K562 (cell line): ENCODE results near the gene ATP6V0A1. TPM values are rescaled to one million over a fixed set of nuclear protein-coding genes. Genes with fewer than 3 reads are reported as not detected.

Experiments used
- CCNT2 ChIP-seq: IDR thresholded peaks from 2 replicates; pipeline ENCODE4 v1.6.1; 2011; ENCODE audit warnings: borderline replicate concordance, low read depth, mild to moderate bottlenecking, moderate library complexity, mixed read lengths, low read length; ENCODE audit not compliant: insufficient read length; ENCODE audit errors: extremely low read depth
- CTBP1 ChIP-seq: fragments of 450-650 bp; IDR thresholded peaks from 2 replicates; pipeline ENCODE4 v1.6.1; 2016; ENCODE audit warnings: borderline replicate concordance
- DACH1 ChIP-seq: fragments of 450-650 bp; IDR thresholded peaks from 2 replicates; pipeline ENCODE4 v1.6.1; 2018; ENCODE audit not compliant: partially characterized antibody
- HCFC1 ChIP-seq: IDR thresholded peaks from 2 replicates; pipeline ENCODE4 v1.6.1; 2012; ENCODE audit warnings: low read depth, low read length, improper control_type of control experiment
- HDGF ChIP-seq: fragments of 450-650 bp; IDR thresholded peaks from 2 replicates; pipeline ENCODE4 v1.6.1; 2016
- L3MBTL2 ChIP-seq: fragments of 450-650 bp; IDR thresholded peaks from 2 replicates; pipeline ENCODE4 v1.6.1; 2016; ENCODE audit warnings: mild to moderate bottlenecking, moderate library complexity
- MAFG ChIP-seq: fragments of 450-650 bp; conservative IDR thresholded peaks from 2 replicates; pipeline ENCODE4 v1.6.1; 2016; ENCODE audit warnings: missing genetic modification characterization, missing compliant biosample characterization
- NONO ChIP-seq, 2 experiments: fragments of 200-400 bp in 1 of 2; fragments of 450-650 bp in 1 of 2; formaldehyde crosslinking in 1 of 2; IDR thresholded peaks; 2 replicates each; pipeline ENCODE4 v1.6.1; 2017; ENCODE audit warnings: low read depth in 2 of 2, mild to moderate bottlenecking in 2 of 2, moderate library complexity in 2 of 2, low read length in 1 of 2
- POLR2G ChIP-seq: fragments of 200-400 bp; formaldehyde crosslinking; IDR thresholded peaks from 2 replicates; pipeline ENCODE4 v1.6.1; 2017; ENCODE audit warnings: low read depth, mild to moderate bottlenecking, antibody characterized with exemption, low read length, moderate library complexity
- PURB ChIP-seq: sonication (generic); formaldehyde crosslinking; IDR thresholded peaks from 2 replicates; pipeline ENCODE4 v1.9.0; 2021; ENCODE audit warnings: low read depth, mild to moderate bottlenecking, missing genetic modification reagents
- RBM15 ChIP-seq: fragments of 200-400 bp; formaldehyde crosslinking; IDR thresholded peaks from 2 replicates; pipeline ENCODE4 v1.6.1; 2018; ENCODE audit warnings: mild to moderate bottlenecking, low read length, moderate library complexity; ENCODE audit not compliant: insufficient read depth
- TBL1XR1 ChIP-seq, 2 experiments: IDR thresholded peaks; 2 replicates each; pipeline ENCODE4 v1.6.1; 2012; ENCODE audit warnings: improper control_type of control experiment in 2 of 2, low read length in 2 of 2, mild to moderate bottlenecking in 1 of 2
- ZNF263 ChIP-seq: sonication (generic); formaldehyde crosslinking; IDR thresholded peaks from 2 replicates; pipeline ENCODE4 v1.8.0; 2022; ENCODE audit warnings: mild to moderate bottlenecking, missing genetic modification reagents, borderline replicate concordance
- ZNF347 ChIP-seq: fragments of 450-650 bp; formaldehyde crosslinking; IDR thresholded peaks from 2 replicates; pipeline ENCODE4 v1.4.0; 2020; ENCODE audit warnings: low read depth, mild to moderate bottlenecking, moderate library complexity
- polyA plus RNA-seq, 8 experiments: library from polyadenylated mRNA; depleted of rRNA in 4 of 8; stranded (reverse) in 5 of 8; unstranded in 3 of 8; fragments of >200 nt; fragmentation: Nextera tagmentation in 2 of 8; fragmentation: Illumina TruSeq in 1 of 8; extraction: Ambion mirVana in 2 of 8; extraction: Trizol in 1 of 8; gene quantifications; 2 replicates each; pipeline versions ENCODE4 v1.2.1 to v1.2.3, GENCODE V29; 2011 to 2014; ENCODE audit warnings: inconsistent platforms in 1 of 8, missing spikeins in 1 of 8
- total RNA-seq, 7 experiments: library from RNA; depleted of rRNA in 6 of 7; stranded (reverse); fragments of >200 nt in 6 of 7; fragmentation: Illumina TruSeq in 2 of 7; extraction: Trizol in 2 of 7; gene quantifications; 2 replicates each; pipeline versions ENCODE4 v1.2.1 to v1.2.3, GENCODE V29; 2011 to 2021; ENCODE audit warnings: low replicate concordance in 1 of 7
- TF ChIP-seq, protein P1 (sequence below): fragments of 250-450 bp; sonication (Bioruptor Pico); IDR thresholded peaks from 2 replicates; pipeline ENCODE4 v1.8.0; 2022; ENCODE audit warnings: moderate library complexity, mild to moderate bottlenecking, inconsistent platforms
- TF ChIP-seq, protein P2 (sequence below): fragments of 150-350 bp; IDR thresholded peaks from 2 replicates; pipeline ENCODE4 v1.6.1; 2014; ENCODE audit warnings: low read depth, mild to moderate bottlenecking, low read length, borderline replicate concordance
- TF ChIP-seq, protein P3 (sequence below): sonication (generic); formaldehyde crosslinking; IDR thresholded peaks from 2 replicates; pipeline ENCODE4 v1.8.0; 2022; ENCODE audit warnings: mild to moderate bottlenecking, missing genetic modification reagents
- TF ChIP-seq, protein P4 (sequence below): fragments of 450-650 bp; IDR thresholded peaks from 2 replicates; pipeline ENCODE4 v1.6.1; 2016; ENCODE audit warnings: low read depth, mild to moderate bottlenecking, moderate library complexity

The ATP6V0A1 gene
- total and polyA plus RNA-seq, 9 of the 15 experiments (the other 6 are each of a cell fraction or from before 2014, with no cell fraction given) = 11.8 to 158 (median 75.5) TPM

DNA sequence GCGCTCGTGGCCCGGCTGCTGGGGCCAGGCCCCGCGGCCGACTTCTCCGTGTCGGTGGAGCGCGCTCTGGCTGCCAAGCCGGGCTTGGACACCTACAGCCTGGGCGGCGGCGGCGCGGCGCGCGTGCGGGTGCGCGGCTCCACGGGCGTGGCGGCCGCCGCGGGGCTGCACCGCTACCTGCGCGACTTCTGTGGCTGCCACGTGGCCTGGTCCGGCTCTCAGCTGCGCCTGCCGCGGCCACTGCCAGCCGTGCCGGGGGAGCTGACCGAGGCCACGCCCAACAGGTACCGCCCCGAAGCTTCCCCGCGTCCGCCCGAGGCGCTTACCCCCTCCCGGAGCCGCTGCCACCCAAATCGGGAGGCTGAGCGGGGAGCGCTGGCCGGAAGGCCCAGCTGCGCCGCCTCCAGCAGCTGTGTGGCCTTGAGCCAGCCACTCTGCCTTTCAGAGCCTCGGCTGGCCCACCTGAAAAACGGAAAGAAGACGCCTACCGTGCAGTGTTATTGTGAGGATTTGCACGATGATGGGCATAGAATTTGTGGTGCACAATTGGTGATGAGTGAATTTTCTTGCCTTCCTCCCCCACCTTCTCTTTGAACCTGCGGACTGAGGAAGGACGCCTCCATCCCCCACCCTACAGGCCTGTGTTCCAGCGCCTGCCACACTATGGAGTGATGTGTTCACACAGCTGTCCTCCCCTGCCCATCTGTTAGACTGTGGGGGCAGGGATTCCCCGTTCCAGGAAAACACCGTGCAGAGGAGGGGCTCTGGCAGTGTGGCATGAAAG lies 77.9 kb downstream of the ATP6V0A1 start (continued):
- TF ChIP-seq, protein P1, sequence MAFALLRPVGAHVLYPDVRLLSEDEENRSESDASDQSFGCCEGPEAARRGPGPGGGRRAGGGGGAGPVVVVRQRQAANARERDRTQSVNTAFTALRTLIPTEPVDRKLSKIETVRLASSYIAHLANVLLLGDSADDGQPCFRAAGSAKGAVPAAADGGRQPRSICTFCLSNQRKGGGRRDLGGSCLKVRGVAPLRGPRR (CRISPR knock-in tag) = 0 out of 2 replicates have a peak, but pooled peaks have one; percentile 36
- TF ChIP-seq L3MBTL2 (no peak; the same call in 1 of the 2 replicates), TBL1XR1 (IDR thresholded peaks at IDR 0.05; ENCODE audit: low read length in 2 of 2) (no peak), CTBP1 (peak; percentile 86), HDGF (0 out of 2 replicates have a peak, but pooled peaks have one; percentile 78), NONO (IDR thresholded peaks at IDR 0.05; ENCODE audit: low read depth in 2 of 2, low read length in 1 of 2) (peak in 1 of 2 experiments; percentile 82; a peak in 3 of 4 replicates), RBM15 (no peak), ZNF263 (CRISPR knock-in tag) (no peak), DACH1 (peak; percentile 49), PURB (CRISPR knock-in tag) (no peak), HCFC1 (peak; percentile 41; the same call in 1 of the 2 replicates), CCNT2 (peak; percentile 67), MAFG (no peak), POLR2G (peak; percentile 76), ZNF347 (CRISPR knock-in tag) (no peak)
- TF ChIP-seq, protein P2, sequence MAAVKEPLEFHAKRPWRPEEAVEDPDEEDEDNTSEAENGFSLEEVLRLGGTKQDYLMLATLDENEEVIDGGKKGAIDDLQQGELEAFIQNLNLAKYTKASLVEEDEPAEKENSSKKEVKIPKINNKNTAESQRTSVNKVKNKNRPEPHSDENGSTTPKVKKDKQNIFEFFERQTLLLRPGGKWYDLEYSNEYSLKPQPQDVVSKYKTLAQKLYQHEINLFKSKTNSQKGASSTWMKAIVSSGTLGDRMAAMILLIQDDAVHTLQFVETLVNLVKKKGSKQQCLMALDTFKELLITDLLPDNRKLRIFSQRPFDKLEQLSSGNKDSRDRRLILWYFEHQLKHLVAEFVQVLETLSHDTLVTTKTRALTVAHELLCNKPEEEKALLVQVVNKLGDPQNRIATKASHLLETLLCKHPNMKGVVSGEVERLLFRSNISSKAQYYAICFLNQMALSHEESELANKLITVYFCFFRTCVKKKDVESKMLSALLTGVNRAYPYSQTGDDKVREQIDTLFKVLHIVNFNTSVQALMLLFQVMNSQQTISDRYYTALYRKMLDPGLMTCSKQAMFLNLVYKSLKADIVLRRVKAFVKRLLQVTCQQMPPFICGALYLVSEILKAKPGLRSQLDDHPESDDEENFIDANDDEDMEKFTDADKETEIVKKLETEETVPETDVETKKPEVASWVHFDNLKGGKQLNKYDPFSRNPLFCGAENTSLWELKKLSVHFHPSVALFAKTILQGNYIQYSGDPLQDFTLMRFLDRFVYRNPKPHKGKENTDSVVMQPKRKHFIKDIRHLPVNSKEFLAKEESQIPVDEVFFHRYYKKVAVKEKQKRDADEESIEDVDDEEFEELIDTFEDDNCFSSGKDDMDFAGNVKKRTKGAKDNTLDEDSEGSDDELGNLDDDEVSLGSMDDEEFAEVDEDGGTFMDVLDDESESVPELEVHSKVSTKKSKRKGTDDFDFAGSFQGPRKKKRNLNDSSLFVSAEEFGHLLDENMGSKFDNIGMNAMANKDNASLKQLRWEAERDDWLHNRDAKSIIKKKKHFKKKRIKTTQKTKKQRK = no peak
- TF ChIP-seq, protein P3, sequence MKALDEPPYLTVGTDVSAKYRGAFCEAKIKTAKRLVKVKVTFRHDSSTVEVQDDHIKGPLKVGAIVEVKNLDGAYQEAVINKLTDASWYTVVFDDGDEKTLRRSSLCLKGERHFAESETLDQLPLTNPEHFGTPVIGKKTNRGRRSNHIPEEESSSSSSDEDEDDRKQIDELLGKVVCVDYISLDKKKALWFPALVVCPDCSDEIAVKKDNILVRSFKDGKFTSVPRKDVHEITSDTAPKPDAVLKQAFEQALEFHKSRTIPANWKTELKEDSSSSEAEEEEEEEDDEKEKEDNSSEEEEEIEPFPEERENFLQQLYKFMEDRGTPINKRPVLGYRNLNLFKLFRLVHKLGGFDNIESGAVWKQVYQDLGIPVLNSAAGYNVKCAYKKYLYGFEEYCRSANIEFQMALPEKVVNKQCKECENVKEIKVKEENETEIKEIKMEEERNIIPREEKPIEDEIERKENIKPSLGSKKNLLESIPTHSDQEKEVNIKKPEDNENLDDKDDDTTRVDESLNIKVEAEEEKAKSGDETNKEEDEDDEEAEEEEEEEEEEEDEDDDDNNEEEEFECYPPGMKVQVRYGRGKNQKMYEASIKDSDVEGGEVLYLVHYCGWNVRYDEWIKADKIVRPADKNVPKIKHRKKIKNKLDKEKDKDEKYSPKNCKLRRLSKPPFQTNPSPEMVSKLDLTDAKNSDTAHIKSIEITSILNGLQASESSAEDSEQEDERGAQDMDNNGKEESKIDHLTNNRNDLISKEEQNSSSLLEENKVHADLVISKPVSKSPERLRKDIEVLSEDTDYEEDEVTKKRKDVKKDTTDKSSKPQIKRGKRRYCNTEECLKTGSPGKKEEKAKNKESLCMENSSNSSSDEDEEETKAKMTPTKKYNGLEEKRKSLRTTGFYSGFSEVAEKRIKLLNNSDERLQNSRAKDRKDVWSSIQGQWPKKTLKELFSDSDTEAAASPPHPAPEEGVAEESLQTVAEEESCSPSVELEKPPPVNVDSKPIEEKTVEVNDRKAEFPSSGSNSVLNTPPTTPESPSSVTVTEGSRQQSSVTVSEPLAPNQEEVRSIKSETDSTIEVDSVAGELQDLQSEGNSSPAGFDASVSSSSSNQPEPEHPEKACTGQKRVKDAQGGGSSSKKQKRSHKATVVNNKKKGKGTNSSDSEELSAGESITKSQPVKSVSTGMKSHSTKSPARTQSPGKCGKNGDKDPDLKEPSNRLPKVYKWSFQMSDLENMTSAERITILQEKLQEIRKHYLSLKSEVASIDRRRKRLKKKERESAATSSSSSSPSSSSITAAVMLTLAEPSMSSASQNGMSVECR (CRISPR knock-in tag) = no peak
- TF ChIP-seq, protein P4, sequence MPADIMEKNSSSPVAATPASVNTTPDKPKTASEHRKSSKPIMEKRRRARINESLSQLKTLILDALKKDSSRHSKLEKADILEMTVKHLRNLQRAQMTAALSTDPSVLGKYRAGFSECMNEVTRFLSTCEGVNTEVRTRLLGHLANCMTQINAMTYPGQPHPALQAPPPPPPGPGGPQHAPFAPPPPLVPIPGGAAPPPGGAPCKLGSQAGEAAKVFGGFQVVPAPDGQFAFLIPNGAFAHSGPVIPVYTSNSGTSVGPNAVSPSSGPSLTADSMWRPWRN = no peak
